Left hindlimb (tissue), 1 donor: Measurements from ENCODE around the gene MATN3.
"Not testable (repeated sequence)": the region's sequence is repeated elsewhere in the genome, so short reads cannot be mapped to it uniquely, and the experiment has no call there.

Experiments used
- DNase-seq: peaks from one replicate; pipeline ENCODE4 v3.0.0-alpha.2; 2018

Gene MATN3

GRCh38 chr2:20012282-20013125 lies at the start of gene MATN3:
TSS of gene MATN3 (minus strand) at chr2:20012668. CDS start at chr2:20012631, 37 bp downstream.
- peak; percentile 74 for DNase-seq

GRCh38 chr2:20061940-20062339 lies 49.5 kb upstream of the MATN3 start:
- DNase-seq = no peak

GRCh38 chr2:20061476-20061875 lies 49.0 kb upstream of the MATN3 start:
- DNase-seq = no peak

- DNase-seq = no peak
Observed at GRCh38 chr2:20060106-20060505, 47.6 kb upstream of the MATN3 start.

- DNase-seq = no peak
Observed at GRCh38 chr2:20057268-20057667, 44.8 kb upstream of the MATN3 start.

- DNase-seq = no peak
Observed at GRCh38 chr2:20054931-20055330, 42.5 kb upstream of the MATN3 start.

- peak; percentile 62 for DNase-seq
Observed at GRCh38 chr2:20054119-20054518, 41.7 kb upstream of the MATN3 start.

GRCh38 chr2:20052861-20053281 lies 40.4 kb upstream of the MATN3 start:
- DNase-seq = peak; percentile 75

GRCh38 chr2:20052229-20052851 lies 39.9 kb upstream of the MATN3 start:
- DNase-seq = no peak

- DNase-seq = peak; percentile 100
Observed at GRCh38 chr2:20051532-20052228, 39.2 kb upstream of the MATN3 start, which contains the start of gene LAPTM4A. TSS of gene LAPTM4A (minus strand) at chr2:20051628. CDS start at chr2:20051520, 108 bp downstream.

GRCh38 chr2:20050646-20051531 lies 38.4 kb upstream of the MATN3 start:
- DNase-seq = peak; percentile 71

GRCh38 chr2:20050104-20050645 lies 37.7 kb upstream of the MATN3 start:
- no peak for DNase-seq

GRCh38 chr2:20049637-20050036 lies 37.2 kb upstream of the MATN3 start:
- DNase-seq = no peak

GRCh38 chr2:20048488-20049448 lies 36.3 kb upstream of the MATN3 start:
- DNase-seq = no peak

- not testable (repeated sequence) for DNase-seq
Observed at GRCh38 chr2:20045712-20046292, 33.3 kb upstream of the MATN3 start.

- DNase-seq = no peak
Observed at GRCh38 chr2:20044778-20045177, 32.3 kb upstream of the MATN3 start.

- DNase-seq = no peak
Observed at GRCh38 chr2:20042531-20042930, 30.1 kb upstream of the MATN3 start.

- DNase-seq = no peak
Observed at GRCh38 chr2:20040489-20041172, 28.2 kb upstream of the MATN3 start.

GRCh38 chr2:20037660-20038059 lies 25.2 kb upstream of the MATN3 start:
- DNase-seq = no peak
